Activated T-cell treated with anti-CD3 and anti-CD28 coated beads, Interleukin-2, amount 50 U/mL, for 24 hours (primary cell): ENCODE measurements around the gene MCC.

Experiments used
- DNase-seq: peaks from one replicate; pipeline ENCODE4 v3.0.0-alpha.2; 2020
- H3K27ac Mint-ChIP-seq: 2 replicates; pipeline ENCODE4 v1.8.0; 2020; ENCODE audit warnings: mild to moderate bottlenecking, mixed read lengths
- H3K27me3 Mint-ChIP-seq: 2 replicates; pipeline ENCODE4 v1.8.0; 2020; ENCODE audit warnings: mixed read lengths
- H3K36me3 Mint-ChIP-seq: 2 replicates; pipeline ENCODE4 v1.8.0; 2020; ENCODE audit warnings: low read depth, mixed read lengths
- H3K4me1 Mint-ChIP-seq: 2 replicates; pipeline ENCODE4 v1.8.0; 2020; ENCODE audit warnings: low read depth, mixed read lengths
- H3K4me3 Mint-ChIP-seq: 2 replicates; pipeline ENCODE4 v1.8.0; 2020; ENCODE audit warnings: mild to moderate bottlenecking, moderate library complexity, mixed read lengths
- H3K9me3 Mint-ChIP-seq: 2 replicates; pipeline ENCODE4 v1.8.0; 2020; ENCODE audit warnings: mixed read lengths

MCC gene

GRCh38 chr5:113245427-113246225, 242.6 kb downstream of the MCC start:
- Mint-ChIP-seq H3K27ac (no peak overlapping the region), H3K36me3 (no peaks in the 10 kb centered on the region), H3K4me3 (no peak overlapping the region), H3K27me3 (peaks cover 5% of the 10 kb centered on the region), H3K4me1 (peaks cover 17% of the 10 kb centered on the region), H3K9me3 (no peaks in the 10 kb centered on the region)
- DNase-seq = no peak

- no peaks in the 10 kb centered on the region for H3K9me3 Mint-ChIP-seq
- H3K27ac Mint-ChIP-seq = no peak overlapping the region
- no peak overlapping the region for H3K4me3 Mint-ChIP-seq
- peaks cover 17% of the 10 kb centered on the region for H3K4me1 Mint-ChIP-seq
- no peak for DNase-seq
- H3K27me3 Mint-ChIP-seq = peaks cover 5% of the 10 kb centered on the region
- H3K36me3 Mint-ChIP-seq = no peaks in the 10 kb centered on the region
Observed at GRCh38 chr5:113244966-113245365, 243.3 kb downstream of the MCC start.

- H3K4me1 Mint-ChIP-seq = peaks cover 17% of the 10 kb centered on the region
- no peaks in the 10 kb centered on the region for H3K9me3 Mint-ChIP-seq
- H3K4me3 Mint-ChIP-seq = no peak overlapping the region
- H3K36me3 Mint-ChIP-seq = no peaks in the 10 kb centered on the region
- DNase-seq = no peak
- H3K27ac Mint-ChIP-seq = no peak overlapping the region
- peaks cover 5% of the 10 kb centered on the region for H3K27me3 Mint-ChIP-seq
Observed at GRCh38 chr5:113243349-113243664, 244.9 kb downstream of the MCC start.

- peaks cover 6% of the 10 kb centered on the region for H3K27me3 Mint-ChIP-seq
- no peaks in the 10 kb centered on the region for H3K9me3 Mint-ChIP-seq
- H3K4me1 Mint-ChIP-seq = peaks cover 18% of the 10 kb centered on the region
- no peak for DNase-seq
- no peak overlapping the region for H3K4me3 Mint-ChIP-seq
- H3K27ac Mint-ChIP-seq = no peak overlapping the region
- H3K36me3 Mint-ChIP-seq = no peaks in the 10 kb centered on the region
Observed at GRCh38 chr5:113242481-113243348, 245.5 kb downstream of the MCC start.

- Mint-ChIP-seq H3K27me3 (peaks cover 4% of the 10 kb centered on the region), H3K36me3 (no peaks in the 10 kb centered on the region), H3K4me1 (peaks cover 21% of the 10 kb centered on the region), H3K4me3 (no peak overlapping the region), H3K27ac (no peak overlapping the region), H3K9me3 (no peaks in the 10 kb centered on the region)
- no peak for DNase-seq
Observed at GRCh38 chr5:113240951-113241726, 247.1 kb downstream of the MCC start.

- Mint-ChIP-seq H3K27me3 (peaks cover 4% of the 10 kb centered on the region), H3K9me3 (no peaks in the 10 kb centered on the region), H3K36me3 (no peaks in the 10 kb centered on the region), H3K4me3 (no peak overlapping the region), H3K4me1 (peaks cover 21% of the 10 kb centered on the region), H3K27ac (no peak overlapping the region)
- DNase-seq = no peak
Observed at GRCh38 chr5:113240032-113240431, 248.2 kb downstream of the MCC start.

GRCh38 chr5:113237893-113238292, 250.4 kb downstream of the MCC start:
- Mint-ChIP-seq H3K27me3 (peaks cover 4% of the 10 kb centered on the region), H3K4me3 (no peak overlapping the region), H3K9me3 (no peaks in the 10 kb centered on the region), H3K36me3 (no peaks in the 10 kb centered on the region), H3K27ac (no peak overlapping the region), H3K4me1 (peaks cover 17% of the 10 kb centered on the region)
- DNase-seq = no peak

- Mint-ChIP-seq H3K4me1 (peaks cover 14% of the 10 kb centered on the region), H3K27me3 (peaks cover 4% of the 10 kb centered on the region), H3K4me3 (no peak overlapping the region), H3K9me3 (no peaks in the 10 kb centered on the region), H3K27ac (no peak overlapping the region), H3K36me3 (no peaks in the 10 kb centered on the region)
- no peak for DNase-seq
Observed at GRCh38 chr5:113236536-113237288, 251.5 kb downstream of the MCC start.

- no peak for DNase-seq
- H3K4me3 Mint-ChIP-seq = no peak overlapping the region
- H3K27ac Mint-ChIP-seq = no peak overlapping the region
- peaks cover 4% of the 10 kb centered on the region for H3K27me3 Mint-ChIP-seq
- H3K4me1 Mint-ChIP-seq = peaks cover 17% of the 10 kb centered on the region
- no peaks in the 10 kb centered on the region for H3K36me3 Mint-ChIP-seq
- H3K9me3 Mint-ChIP-seq = no peaks in the 10 kb centered on the region
Observed at GRCh38 chr5:113235884-113236283, 252.4 kb downstream of the MCC start.

GRCh38 chr5:113234546-113234945, 253.7 kb downstream of the MCC start:
- Mint-ChIP-seq H3K4me1 (peaks cover 17% of the 10 kb centered on the region), H3K27me3 (peaks cover 4% of the 10 kb centered on the region), H3K4me3 (no peak overlapping the region)

GRCh38 chr5:113233606-113234005, 254.6 kb downstream of the MCC start:
- no peak for DNase-seq

More at GRCh38 chr5:113234546-113234945, 253.7 kb downstream of the MCC start:
- no peaks in the 10 kb centered on the region for H3K36me3 Mint-ChIP-seq
- DNase-seq = no peak
- H3K9me3 Mint-ChIP-seq = no peaks in the 10 kb centered on the region
- no peak overlapping the region for H3K27ac Mint-ChIP-seq

GRCh38 chr5:113232667-113233066, 255.6 kb downstream of the MCC start:
- Mint-ChIP-seq H3K9me3 (no peaks in the 10 kb centered on the region), H3K36me3 (no peaks in the 10 kb centered on the region), H3K4me3 (no peak overlapping the region), H3K27me3 (peaks cover under 1% of the 10 kb centered on the region), H3K27ac (no peak overlapping the region), H3K4me1 (peaks cover 16% of the 10 kb centered on the region)
- no peak for DNase-seq

More at GRCh38 chr5:113233606-113234005, 254.6 kb downstream of the MCC start:
- Mint-ChIP-seq H3K36me3 (no peaks in the 10 kb centered on the region), H3K27me3 (peaks cover 4% of the 10 kb centered on the region), H3K4me3 (no peak overlapping the region), H3K27ac (no peak overlapping the region), H3K4me1 (peaks cover 17% of the 10 kb centered on the region), H3K9me3 (no peaks in the 10 kb centered on the region)

- Mint-ChIP-seq H3K4me3 (no peak overlapping the region), H3K27ac (no peak overlapping the region), H3K4me1 (peaks cover 14% of the 10 kb centered on the region), H3K27me3 (no peaks in the 10 kb centered on the region), H3K9me3 (no peaks in the 10 kb centered on the region), H3K36me3 (no peaks in the 10 kb centered on the region)
- DNase-seq = no peak
Observed at GRCh38 chr5:113232221-113232620, 256.0 kb downstream of the MCC start.

GRCh38 chr5:113231653-113232000, 256.6 kb downstream of the MCC start:
- no peak for DNase-seq
- Mint-ChIP-seq H3K4me1 (peaks cover 14% of the 10 kb centered on the region), H3K9me3 (no peaks in the 10 kb centered on the region), H3K27ac (no peak overlapping the region), H3K4me3 (no peak overlapping the region), H3K36me3 (no peaks in the 10 kb centered on the region), H3K27me3 (no peaks in the 10 kb centered on the region)
